K562 (cell line): ENCODE data around the gene GPC2. TPM values are rescaled to one million over a fixed set of nuclear protein-coding genes. Genes with fewer than 3 reads are reported as not detected.

ENCODE experiments used
- ADNP ChIP-seq: fragments of 200-800 bp; sonication (Bioruptor generic); IDR thresholded peaks from 2 replicates; pipeline ENCODE4 v1.6.1; 2016; ENCODE audit warnings: missing genetic modification characterization, missing compliant biosample characterization
- BRF2 ChIP-seq: IDR thresholded peaks from 3 replicates; pipeline ENCODE4 v1.6.1; 2011; ENCODE audit warnings: borderline replicate concordance, mild to moderate bottlenecking; ENCODE audit not compliant: insufficient read length, insufficient read depth
- FOXK1 ChIP-seq: sonication (generic); formaldehyde crosslinking; IDR thresholded peaks from 2 replicates; pipeline ENCODE4 v1.8.0; 2022; ENCODE audit warnings: missing genetic modification reagents, mild to moderate bottlenecking, borderline replicate concordance
- HNRNPLL ChIP-seq: fragments of 200-400 bp; formaldehyde crosslinking; IDR thresholded peaks from 2 replicates; pipeline ENCODE4 v1.6.1; 2017; ENCODE audit warnings: low read length, low read depth, mild to moderate bottlenecking; ENCODE audit not compliant: poor library complexity, severe bottlenecking
- KDM1A ChIP-seq, 2 experiments: fragments of 450-650 bp; IDR thresholded peaks; 2 replicates each; pipeline ENCODE4 v1.6.1; 2016; ENCODE audit warnings: mild to moderate bottlenecking in 2 of 2
- MAFK ChIP-seq: IDR thresholded peaks from 2 replicates; pipeline ENCODE4 v1.6.1; 2011; ENCODE audit warnings: low read length, improper control_type of control experiment
- MIER1 ChIP-seq: fragments of 450-650 bp; IDR thresholded peaks from 2 replicates; pipeline ENCODE4 v1.6.1; 2016; ENCODE audit warnings: antibody characterized with exemption, mild to moderate bottlenecking, low read depth
- MLLT1 ChIP-seq, 2 experiments: fragments of 450-650 bp; IDR thresholded peaks; 2 replicates each; pipeline ENCODE4 v1.6.1; 2016
- MTA3 ChIP-seq: fragments of 450-650 bp; formaldehyde crosslinking; IDR thresholded peaks from 2 replicates; pipeline ENCODE4 v1.6.1; 2017; ENCODE audit warnings: mild to moderate bottlenecking, borderline replicate concordance
- NELFE ChIP-seq: IDR thresholded peaks from 2 replicates; pipeline ENCODE4 v1.6.1; 2011; ENCODE audit warnings: mild to moderate bottlenecking; ENCODE audit not compliant: insufficient read depth, insufficient read length
- NFRKB ChIP-seq: fragments of 450-650 bp; IDR thresholded peaks from 2 replicates; pipeline ENCODE4 v1.6.1; 2016; ENCODE audit warnings: low read depth
- PRPF4 ChIP-seq: fragments of 200-400 bp; formaldehyde crosslinking; IDR thresholded peaks from one replicate; pipeline ENCODE4 v1.6.1; 2017; ENCODE audit warnings: low read length, low read depth, mild to moderate bottlenecking; ENCODE audit not compliant: insufficient read depth, poor library complexity, severe bottlenecking
- PTBP1 ChIP-seq: fragments of 200-400 bp; formaldehyde crosslinking; IDR thresholded peaks from 2 replicates; pipeline ENCODE4 v1.6.1; 2017; ENCODE audit warnings: low read depth, low read length
- PTRF ChIP-seq: fragments of 450-650 bp; IDR thresholded peaks from 2 replicates; pipeline ENCODE4 v1.6.1; 2016; ENCODE audit warnings: mild to moderate bottlenecking, missing genetic modification characterization, missing compliant biosample characterization
- SUPT5H ChIP-seq: fragments of 450-650 bp; IDR thresholded peaks from 2 replicates; pipeline ENCODE4 v1.6.1; 2016
- YBX1 ChIP-seq: fragments of 450-650 bp; IDR thresholded peaks from 2 replicates; pipeline ENCODE4 v1.7.1; 2016; ENCODE audit warnings: mild to moderate bottlenecking
- YY1 ChIP-seq, 3 experiments: IDR thresholded peaks; 2 replicates each; pipeline ENCODE4 v1.6.1; 2011; ENCODE audit warnings: low read length in 2 of 3, mild to moderate bottlenecking in 2 of 3, moderate library complexity in 2 of 3, borderline replicate concordance in 1 of 3, control low read depth in 1 of 3, low read depth in 1 of 3; ENCODE audit not compliant: insufficient read depth in 3 of 3, insufficient replicate concordance in 2 of 3, control insufficient read depth in 1 of 3, insufficient read length in 1 of 3; ENCODE audit errors: extremely low read depth in 1 of 3
- ZBTB33 ChIP-seq: sonication (generic); formaldehyde crosslinking; IDR thresholded peaks from 2 replicates; pipeline ENCODE4 v1.8.1; 2023; ENCODE audit warnings: mild to moderate bottlenecking, missing genetic modification reagents
- ZKSCAN1 ChIP-seq: fragments of 150-350 bp; IDR thresholded peaks from 2 replicates; pipeline ENCODE4 v1.6.1; 2016; ENCODE audit warnings: low read depth, low read length
- ZNF280A ChIP-seq: fragments of 450-650 bp; IDR thresholded peaks from 2 replicates; pipeline ENCODE4 v1.6.1; 2018; ENCODE audit warnings: mild to moderate bottlenecking, low read depth; ENCODE audit not compliant: partially characterized antibody
- ZNF655 ChIP-seq: fragments of 250-450 bp; sonication (Bioruptor Pico); IDR thresholded peaks from 2 replicates; pipeline ENCODE4 v1.5.0; 2021
- polyA plus RNA-seq, 8 experiments: library from polyadenylated mRNA; depleted of rRNA in 4 of 8; stranded (reverse) in 5 of 8; unstranded in 3 of 8; fragments of >200 nt; fragmentation: Nextera tagmentation in 2 of 8; fragmentation: Illumina TruSeq in 1 of 8; extraction: Ambion mirVana in 2 of 8; extraction: Trizol in 1 of 8; gene quantifications; 2 replicates each; pipeline versions ENCODE4 v1.2.1 to v1.2.3, GENCODE V29; 2011 to 2014; ENCODE audit warnings: inconsistent platforms in 1 of 8, missing spikeins in 1 of 8
- total RNA-seq, 7 experiments: library from RNA; depleted of rRNA in 6 of 7; stranded (reverse); fragments of >200 nt in 6 of 7; fragmentation: Illumina TruSeq in 2 of 7; extraction: Trizol in 2 of 7; gene quantifications; 2 replicates each; pipeline versions ENCODE4 v1.2.1 to v1.2.3, GENCODE V29; 2011 to 2021; ENCODE audit warnings: low replicate concordance in 1 of 7

Gene GPC2
- total and polyA plus RNA-seq, 9 of the 15 experiments (the other 6 are each of a cell fraction or from before 2014, with no cell fraction given), result 0.06 to 7.7 (median 1.4) TPM; not detected in 1

- TF ChIP-seq ZNF280A (peak; percentile 14), ZBTB33 (no peak), ZKSCAN1 (no peak), FOXK1 (CRISPR knock-in tag) (0 out of 2 replicates have a peak, but pooled peaks have one; percentile 16), MLLT1 (IDR thresholded peaks at IDR 0.05) (peak in 1 of 2 experiments; percentile 46; a peak in 3 of 4 replicates), SUPT5H (no peak), MIER1 (0 out of 2 replicates have a peak, but pooled peaks have one; percentile 49), ADNP (tag) (peak; percentile 90), PTBP1 (no peak), PTRF (no peak), ZNF655 (CRISPR knock-in tag) (no peak), YBX1 (no peak), MAFK (no peak), YY1 (IDR thresholded peaks at IDR 0.05; ENCODE audit: borderline replicate concordance in 1 of 3, control insufficient read depth in 1 of 3, extremely low read depth in 1 of 3, insufficient read depth in 3 of 3, insufficient read length in 1 of 3, insufficient replicate concordance in 2 of 3, low read depth in 1 of 3, low read length in 2 of 3) (peak in 1 of 3 experiments; percentile 55), NELFE (no peak), NFRKB (no peak), MTA3 (no peak), PRPF4 (no peak), HNRNPLL (no peak), KDM1A (IDR thresholded peaks at IDR 0.05) (0 out of 4 replicates have a peak, but pooled peaks of 1 of the 2 experiments have one; percentile 23), BRF2 (no peak)
These were observed 18.0 kb downstream of the GPC2 start (continued) for GRCh38 chr7:100159099-100159623.
